Sigmoid colon (tissue), 7 donors: Measurements from ENCODE around the gene NSUN4. TPM values are rescaled to one million over a fixed set of nuclear protein-coding genes. Genes with fewer than 3 reads are reported as not detected.
A peak's percentile ranks its signal among the peaks of the same experiment; 100 is the strongest.

Source experiments
- DNase-seq: peaks from one replicate; pipeline ENCODE4 v3.0.0-alpha.2; 2019
- H3K27ac ChIP-seq, 4 donors: fragments of 200-600 bp; sonication (generic); one replicate each; pipeline ENCODE4 v1.5.1; 2016 to 2019; ENCODE audit warnings: mild to moderate bottlenecking in 1 of 4
- H3K27me3 ChIP-seq, 3 donors: fragments of 200-600 bp; sonication (generic); one replicate each; pipeline ENCODE4 v1.5.1; 2019; ENCODE audit warnings: mild to moderate bottlenecking in 1 of 3
- H3K36me3 ChIP-seq, 4 donors: fragments of 200-600 bp; sonication (generic); one replicate each; pipeline ENCODE4 v1.5.1; 2016 to 2019
- H3K4me1 ChIP-seq, 4 donors: fragments of 200-600 bp; sonication (generic); one replicate each; pipeline ENCODE4 v1.5.1; 2017 to 2019
- H3K4me3 ChIP-seq, 4 donors: fragments of 200-600 bp; sonication (generic); one replicate each; pipeline ENCODE4 v1.5.1; 2017 to 2019; ENCODE audit warnings: mild to moderate bottlenecking in 2 of 4, moderate library complexity in 1 of 4
- H3K9me3 ChIP-seq, 4 donors: fragments of 200-600 bp in 3 of 4; sonication (generic) in 3 of 4; one replicate each; pipeline versions ENCODE4 v1.5.1 to v1.6.1; 2013 to 2019
- CTCF ChIP-seq, 4 experiments: fragments of 450-650 bp in 3 of 4; fragments of 200-600 bp in 1 of 4; IDR thresholded peaks; one replicate each; pipeline ENCODE4 v1.5.1; 2016 to 2019; ENCODE audit warnings: antibody characterized with exemption in 4 of 4, mild to moderate bottlenecking in 3 of 4, moderate library complexity in 2 of 4
- EP300 ChIP-seq, 4 donors: sonication (generic); formaldehyde crosslinking; IDR thresholded peaks; one replicate each; pipeline ENCODE4 v1.6.1; 2017; ENCODE audit warnings: antibody characterized with exemption in 4 of 4
- POLR2A ChIP-seq, 2 donors: fragments of 450-650 bp; IDR thresholded peaks; one replicate each; pipeline ENCODE4 v1.6.1; 2016; ENCODE audit warnings: antibody characterized with exemption in 2 of 2, mild to moderate bottlenecking in 2 of 2, moderate library complexity in 2 of 2
- POLR2AphosphoS5 ChIP-seq, 4 donors: sonication (generic); formaldehyde crosslinking; IDR thresholded peaks; one replicate each; pipeline ENCODE4 v1.6.1; 2017; ENCODE audit warnings: antibody characterized with exemption in 4 of 4
- WGBS, 2 donors: extraction: QIAGEN DNeasy Blood & Tissue Kit; methylation state at CpG; one replicate each; pipeline ENCODE4 v1.1.7; 2013; 5-methylcytosine and 5-hydroxymethylcytosine counted together
- intact Hi-C: fragments of 100-400 bp; cut with DNase I; formaldehyde crosslinking; loops from one replicate; pipeline ENCODE4 v1.15.1; 2023
- polyA plus RNA-seq, 3 donors: library from polyadenylated mRNA; stranded (reverse); fragments of 200-250 nt; gene quantifications; one replicate each; pipeline ENCODE4 v1.2.3, GENCODE V29; 2013
- total RNA-seq, 4 donors: library from RNA; depleted of rRNA; stranded (reverse); fragments of >200 nt; gene quantifications; one replicate each; pipeline ENCODE4 v1.1.0, GENCODE V29; 2016
- donor health status: healthy with polysubstance abuse.
- donor health status: Bipolar disorder and iron deficiency.
- donor health status: healthy.

The NSUN4 gene
- total and polyA plus RNA-seq, 7 donors: 7.2 to 18.6 (median 13.2) TPM

- DNase-seq: peak; percentile 33
- Histone ChIP-seq H3K27me3 (no peaks in the 10 kb centered on the region), H3K4me1 (peaks cover 0 to 17% (median 12%) of the 10 kb centered on the region in 4 donors), H3K9me3 (peaks cover 0 to 5% (median 0%) of the 10 kb centered on the region in 4 donors), H3K4me3 (peak overlapping the region in 1 of 4 donors; percentile 71), H3K36me3 (no peaks in the 10 kb centered on the region), H3K27ac (no peak overlapping the region)
- WGBS, 2 donors: 67 to 87% methylated on average over 12 of the region's 12 CpGs
- intact Hi-C loops: no loop called here
- no peak for TF ChIP-seq POLR2AphosphoS5 (IDR thresholded peaks at IDR 0.05)
- no peak for TF ChIP-seq CTCF (IDR thresholded peaks at IDR 0.05)
- TF ChIP-seq EP300 (IDR thresholded peaks at IDR 0.05): no peak
- no peak for TF ChIP-seq POLR2A (IDR thresholded peaks at IDR 0.05)
Measured at GRCh38 chr1:46393510-46393909, 52.9 kb downstream of the NSUN4 start.

GRCh38 chr1:46394108-46394871 is 53.7 kb downstream of the NSUN4 start, which contains the start of gene FAAH:
FAAH (plus strand) TSS chr1:46394317; CDS start chr1:46394349, 32 bp downstream.
- H3K27ac ChIP-seq: peak within 1 kb of the TSS in 1 of 4 donors; percentile 37
- 1 to 5% methylated on average over 75 of the region's 75 CpGs for WGBS, 2 donors
- no peaks in the 10 kb centered on the region for H3K27me3 ChIP-seq
- peak within 1 kb of the TSS; percentile 39 to 71 (median 64) for H3K4me3 ChIP-seq
- intact Hi-C loops: no loop called here
- DNase-seq: peak; percentile 80
- no peak for TF ChIP-seq CTCF (IDR thresholded peaks at IDR 0.05)
- peak in 3 of 4 donors; percentile 17 to 40 (median 28) for TF ChIP-seq POLR2AphosphoS5 (IDR thresholded peaks at IDR 0.05)
- H3K9me3 ChIP-seq: peaks cover 0 to 5% (median 0%) of the 10 kb centered on the region in 4 donors
- H3K36me3 ChIP-seq: no peaks in the 10 kb centered on the region
- H3K4me1 ChIP-seq: peaks cover 0 to 17% (median 12%) of the 10 kb centered on the region in 4 donors

- peak overlapping the region in 1 of 4 donors; percentile 37 for H3K27ac ChIP-seq
- TF ChIP-seq EP300 (IDR thresholded peaks at IDR 0.05): no peak
- H3K4me3 ChIP-seq: peak overlapping the region; percentile 39 to 71 (median 64)
- H3K4me1 ChIP-seq: peaks cover 0 to 17% (median 12%) of the 10 kb centered on the region in 4 donors
- intact Hi-C loops: no loop called here
- no peaks in the 10 kb centered on the region for H3K36me3 ChIP-seq
- no peaks in the 10 kb centered on the region for H3K27me3 ChIP-seq
- 14 to 50% methylated on average over 17 of the region's 17 CpGs for whole genome bisulfite sequencing, 2 donors
- H3K9me3 ChIP-seq: peaks cover 0 to 5% (median 0%) of the 10 kb centered on the region in 4 donors
- peak; percentile 70 for DNase-seq
Measured at GRCh38 chr1:46394872-46395465, 54.4 kb downstream of the NSUN4 start.

- H3K4me1 ChIP-seq: peaks cover 0 to 19% (median 12%) of the 10 kb centered on the region in 4 donors
- H3K9me3 ChIP-seq: peaks cover 0 to 5% (median 0%) of the 10 kb centered on the region in 4 donors
- intact Hi-C loops: no loop called here
- no peaks in the 10 kb centered on the region for H3K36me3 ChIP-seq
- no peak overlapping the region for H3K27ac ChIP-seq
- H3K27me3 ChIP-seq: no peaks in the 10 kb centered on the region
- WGBS, 2 donors: 44 to 78% methylated on average over 10 of the region's 10 CpGs
- no peak overlapping the region for H3K4me3 ChIP-seq
- TF ChIP-seq POLR2AphosphoS5 (IDR thresholded peaks at IDR 0.05): no peak
- no peak for TF ChIP-seq POLR2A (IDR thresholded peaks at IDR 0.05)
- TF ChIP-seq EP300 (IDR thresholded peaks at IDR 0.05): no peak
- no peak for TF ChIP-seq CTCF (IDR thresholded peaks at IDR 0.05)
- DNase-seq: peak; percentile 40
Measured at GRCh38 chr1:46396441-46397398, 56.1 kb downstream of the NSUN4 start.
